HEK293 (cell line): ENCODE data around the gene CORO1A.
"Not testable (repeated sequence)": the region's sequence is repeated elsewhere in the genome, so short reads cannot be mapped to it uniquely, and the experiment has no call there.

ENCODE experiments used
- CTCF ChIA-PET: fragments of 350-600 bp; formaldehyde crosslinking; extraction: SDS; loops from one replicate; lab custom pipeline; 2021; ENCODE audit warnings: antibody characterized with exemption; lab: Yijun Ruan, JAX
- POLR2A ChIA-PET: fragments of 300-600 bp; formaldehyde crosslinking; extraction: SDS; loops from one replicate; lab custom pipeline; 2020; ENCODE audit warnings: antibody characterized with exemption, inconsistent platforms; lab: Yijun Ruan, JAX
- H3K27ac ChIP-seq: fragments of 200-500 bp; sonication (Bioruptor generic); 2 replicates; pipeline ENCODE4 v1.5.1; 2014; ENCODE audit warnings: low read depth, low read length, control low read depth, inconsistent platforms; ENCODE audit errors: extremely low read depth
- H3K36me3 ChIP-seq, 2 experiments: fragments of 200-500 bp in 1 of 2; sonication (Bioruptor generic) in 1 of 2; 1 replicate in 1 of 2; 2 replicates in 1 of 2; pipeline ENCODE4 v1.5.1; 2014 to 2017; ENCODE audit warnings: inconsistent platforms in 2 of 2, low read length in 2 of 2; ENCODE audit not compliant: control insufficient read depth in 2 of 2, insufficient read depth in 1 of 2
- H3K4me1 ChIP-seq: fragments of 200-500 bp; sonication (Bioruptor generic); 2 replicates; pipeline ENCODE4 v1.5.1; 2014; ENCODE audit warnings: mild to moderate bottlenecking, low read length, inconsistent platforms; ENCODE audit not compliant: control insufficient read depth, insufficient read depth
- H3K4me3 ChIP-seq: 2 replicates; pipeline ENCODE4 v1.5.1; 2011; ENCODE audit warnings: low read depth, mild to moderate bottlenecking, control low read depth, low read length, moderate library complexity
- H3K9me3 ChIP-seq: fragments of 200-500 bp; sonication (Bioruptor generic); 2 replicates; pipeline ENCODE4 v1.5.1; 2014; ENCODE audit warnings: low read depth, low read length, inconsistent platforms; ENCODE audit not compliant: control insufficient read depth, insufficient read depth

The CORO1A gene

DNA sequence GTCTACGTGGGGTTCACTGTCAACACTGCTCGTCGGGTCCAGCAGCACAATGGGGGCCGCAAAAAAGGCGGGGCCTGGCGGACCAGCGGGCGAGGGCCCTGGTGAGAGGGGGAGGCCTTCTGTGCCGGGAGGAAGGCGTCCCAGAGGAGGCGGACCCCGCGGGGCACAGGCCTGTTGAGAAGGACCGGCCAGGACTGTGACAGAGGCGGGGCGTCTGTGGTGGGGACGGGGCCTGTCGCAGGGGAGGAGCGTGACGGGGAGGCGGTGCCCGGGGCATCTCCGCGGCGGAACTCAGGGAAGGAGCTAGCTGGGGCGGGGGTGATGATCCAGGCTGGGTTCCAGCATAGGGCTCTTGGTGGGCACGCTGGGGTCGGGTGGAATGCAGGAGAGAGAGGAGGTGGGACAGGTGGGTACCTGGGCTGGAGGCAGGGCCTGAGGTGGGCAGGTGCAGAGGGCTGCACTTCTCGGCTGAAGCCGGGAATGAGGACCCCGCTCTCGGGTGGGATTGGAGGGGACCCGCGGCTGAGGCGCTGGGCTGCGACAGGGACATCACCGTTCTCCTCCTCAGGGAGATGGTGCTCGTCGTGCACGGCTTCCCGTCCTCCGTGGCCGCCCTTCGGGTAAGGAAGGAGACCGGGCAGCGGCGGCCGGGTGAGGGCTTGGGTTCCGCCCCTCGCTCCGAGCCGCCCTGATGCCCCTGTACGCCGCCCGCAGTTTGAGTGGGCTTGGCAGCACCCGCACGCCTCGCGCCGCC lies 10.9 kb downstream of the CORO1A start:
- H3K36me3 ChIP-seq, POLR2A ChIA-PET, H3K27ac ChIP-seq, H3K4me1 ChIP-seq, CTCF ChIA-PET, H3K9me3 ChIP-seq: not testable (repeated sequence)
- peak overlapping the region; percentile 30 for H3K4me3 ChIP-seq

- POLR2A ChIA-PET = not testable (repeated sequence)
These were observed 13.6 kb downstream of the CORO1A start for GRCh38 chr16:30197001-30197400.

GRCh38 chr16:30199049-30199448 lies 15.6 kb downstream of the CORO1A start, which contains the start of gene SULT1A3:
Gene SULT1A3, plus strand, starts transcription at chr16:30199255. Its CDS starts 1,474 bp downstream, at chr16:30200729.
- H3K4me1 ChIP-seq, H3K9me3 ChIP-seq, CTCF ChIA-PET, POLR2A ChIA-PET, H3K27ac ChIP-seq, H3K36me3 ChIP-seq, H3K4me3 ChIP-seq: not testable (repeated sequence)

More at GRCh38 chr16:30197001-30197400, 13.6 kb downstream of the CORO1A start:
- H3K36me3 ChIP-seq, H3K4me1 ChIP-seq, H3K9me3 ChIP-seq, H3K27ac ChIP-seq, CTCF ChIA-PET, H3K4me3 ChIP-seq: not testable (repeated sequence)

GRCh38 chr16:30199608-30200343 lies 16.4 kb downstream of the CORO1A start:
- CTCF ChIA-PET, H3K36me3 ChIP-seq, H3K27ac ChIP-seq, H3K9me3 ChIP-seq, POLR2A ChIA-PET, H3K4me3 ChIP-seq, H3K4me1 ChIP-seq: not testable (repeated sequence)

- CTCF ChIA-PET, POLR2A ChIA-PET, H3K27ac ChIP-seq, H3K4me1 ChIP-seq, H3K9me3 ChIP-seq, H3K36me3 ChIP-seq, H3K4me3 ChIP-seq: not testable (repeated sequence)
These were observed 22.3 kb downstream of the CORO1A start for GRCh38 chr16:30205541-30206236.

DNA sequence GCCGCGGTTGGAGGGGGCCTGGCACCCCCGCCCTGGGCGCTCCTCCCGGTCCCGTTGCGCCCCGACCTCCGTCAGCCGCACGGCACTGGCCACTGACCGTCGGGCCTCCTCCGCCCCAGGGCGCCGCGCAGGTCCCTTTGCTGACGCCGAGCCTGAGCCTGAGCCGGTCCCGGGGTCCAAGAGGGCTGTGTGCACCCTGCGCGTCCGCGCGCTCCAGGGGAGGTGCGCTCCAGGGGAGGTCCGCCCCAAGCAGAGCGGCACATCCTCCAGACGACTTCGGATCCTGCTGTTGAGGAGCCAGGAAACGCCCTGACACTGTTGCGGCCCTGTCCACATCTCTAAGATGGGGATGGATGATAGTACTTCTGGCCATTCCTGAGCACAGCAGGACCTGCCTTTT lies 22.9 kb downstream of the CORO1A start:
- H3K4me1 ChIP-seq, CTCF ChIA-PET, H3K4me3 ChIP-seq, POLR2A ChIA-PET, H3K27ac ChIP-seq, H3K36me3 ChIP-seq, H3K9me3 ChIP-seq: not testable (repeated sequence)

DNA sequence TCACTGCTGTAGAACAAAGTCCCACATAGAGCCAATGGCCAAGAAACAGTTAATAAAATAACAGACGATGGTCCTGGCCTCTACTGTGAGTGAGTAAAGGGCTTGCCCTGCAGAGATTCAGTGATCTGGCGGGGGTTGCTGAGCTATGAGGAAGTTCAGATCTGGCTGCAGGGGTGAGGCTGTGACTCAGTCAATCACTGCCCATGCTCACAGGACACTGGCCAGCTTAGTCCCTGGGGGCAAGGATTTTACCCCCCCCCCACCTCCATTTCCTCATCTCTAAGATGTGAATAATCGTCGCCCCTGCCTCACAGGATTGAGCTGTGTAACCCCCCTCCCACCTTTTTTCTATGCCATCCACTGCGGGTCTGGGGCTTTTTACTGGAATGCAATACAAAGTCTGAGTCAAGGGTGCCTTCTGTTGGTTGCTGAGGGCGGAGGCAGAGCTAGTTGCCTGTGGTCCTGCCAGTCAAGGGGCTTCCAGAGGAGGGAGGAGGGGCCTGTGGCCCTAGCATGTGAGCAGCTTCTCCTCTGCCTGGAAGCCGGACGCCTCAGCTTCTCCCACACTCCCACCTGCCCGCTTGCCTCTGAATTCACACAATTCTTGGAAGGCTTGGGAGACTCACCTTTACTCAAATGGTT lies 23.8 kb downstream of the CORO1A start:
- POLR2A ChIA-PET, H3K27ac ChIP-seq, H3K4me3 ChIP-seq, H3K9me3 ChIP-seq, CTCF ChIA-PET, H3K36me3 ChIP-seq, H3K4me1 ChIP-seq: not testable (repeated sequence)

DNA sequence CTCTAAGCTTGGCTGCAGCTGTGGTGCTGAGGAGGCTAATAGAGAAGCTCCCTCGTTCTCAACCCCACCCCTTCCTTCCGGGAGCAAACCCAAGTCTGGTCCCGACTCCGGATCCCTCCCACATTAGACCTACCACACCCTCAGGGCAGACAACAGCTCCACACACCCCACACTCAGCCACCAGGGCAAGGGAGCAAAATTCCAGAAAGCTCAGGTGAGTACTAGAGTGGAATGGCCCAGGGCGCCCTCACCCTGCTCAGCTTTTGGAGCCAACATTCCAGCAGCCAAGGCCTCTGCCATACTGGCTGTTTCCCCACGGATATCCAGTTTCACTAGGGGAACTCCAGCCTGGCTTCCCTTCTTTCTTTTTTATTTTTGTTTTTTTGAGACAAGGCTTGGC lies 25.6 kb downstream of the CORO1A start:
- H3K4me1 ChIP-seq, H3K9me3 ChIP-seq, CTCF ChIA-PET, POLR2A ChIA-PET, H3K36me3 ChIP-seq, H3K27ac ChIP-seq, H3K4me3 ChIP-seq: not testable (repeated sequence)

GRCh38 chr16:30211414-30211813 lies 28.0 kb downstream of the CORO1A start:
- H3K4me3 ChIP-seq, H3K4me1 ChIP-seq, CTCF ChIA-PET: not testable (repeated sequence)

DNA sequence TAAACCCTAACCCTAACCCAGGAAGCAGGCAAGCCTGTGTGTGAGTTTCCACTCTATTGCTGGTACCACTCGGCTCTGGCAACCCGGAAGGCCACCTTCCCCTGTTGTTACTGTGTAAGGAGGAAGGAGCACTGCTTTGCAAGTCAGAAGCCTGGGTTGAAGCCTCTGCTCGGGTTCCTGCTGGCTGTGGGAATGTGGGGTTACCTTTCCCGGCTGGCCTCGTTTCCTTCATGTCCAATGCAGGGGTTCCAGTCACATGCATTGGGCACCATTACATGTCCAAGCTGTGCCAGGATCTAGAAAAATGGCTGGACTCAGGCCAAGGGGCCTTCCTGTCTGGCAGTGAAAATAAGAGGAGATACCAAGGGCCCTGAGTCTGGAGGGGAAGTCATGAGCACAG lies 33.7 kb downstream of the CORO1A start:
- POLR2A ChIA-PET, H3K36me3 ChIP-seq: not testable (repeated sequence)

More at GRCh38 chr16:30211414-30211813, 28.0 kb downstream of the CORO1A start:
- H3K36me3 ChIP-seq, POLR2A ChIA-PET, H3K9me3 ChIP-seq, H3K27ac ChIP-seq: not testable (repeated sequence)

More for the DNA sequence above, 33.7 kb downstream of the CORO1A start:
- H3K4me3 ChIP-seq, H3K27ac ChIP-seq, H3K4me1 ChIP-seq, H3K9me3 ChIP-seq, CTCF ChIA-PET: not testable (repeated sequence)
